Vagina (tissue), 2 donors: ENCODE measurements around the gene DMRT1. TPM values are rescaled to one million over a fixed set of nuclear protein-coding genes. Genes with fewer than 3 reads are reported as not detected.

ENCODE experiments used
- DNase-seq, 2 donors: peaks; one replicate each; pipeline ENCODE4 v3.0.0-alpha.2; 2017; ENCODE audit errors: extremely low spot score in 2 of 2
- H3K27ac ChIP-seq: fragments of 200-600 bp; sonication (generic); one replicate; pipeline ENCODE4 v1.5.1; 2019
- H3K27me3 ChIP-seq: fragments of 200-600 bp; sonication (generic); one replicate; pipeline ENCODE4 v1.5.1; 2019
- H3K36me3 ChIP-seq, 2 donors: fragments of 200-600 bp; sonication (generic); one replicate each; pipeline ENCODE4 v1.5.1; 2017 to 2019
- H3K4me1 ChIP-seq: fragments of 200-600 bp; sonication (generic); one replicate; pipeline ENCODE4 v1.5.1; 2019
- H3K4me3 ChIP-seq, 2 donors: fragments of 200-600 bp; sonication (generic); 1 replicate in 1 of 2; 2 replicates in 1 of 2; pipeline ENCODE4 v1.5.1; 2016 to 2019
- H3K9me3 ChIP-seq: fragments of 200-600 bp; sonication (generic); one replicate; pipeline ENCODE4 v1.5.1; 2019
- CTCF ChIP-seq, 3 experiments: fragments of 450-650 bp in 2 of 3; fragments of 200-600 bp in 1 of 3; sonication (generic) in 1 of 3; IDR thresholded peaks; one replicate each; pipeline ENCODE4 v1.5.1; 2017 to 2019; ENCODE audit warnings: antibody characterized with exemption in 3 of 3, mild to moderate bottlenecking in 2 of 3, moderate library complexity in 2 of 3
- POLR2A ChIP-seq, 2 donors: fragments of 450-650 bp; IDR thresholded peaks; one replicate each; pipeline ENCODE4 v1.6.1; 2017; ENCODE audit warnings: antibody characterized with exemption in 2 of 2, mild to moderate bottlenecking in 2 of 2, moderate library complexity in 2 of 2
- POLR2AphosphoS5 ChIP-seq, 2 donors: sonication (generic); formaldehyde crosslinking; IDR thresholded peaks; one replicate each; pipeline ENCODE4 v1.9.0; 2017; ENCODE audit warnings: antibody characterized with exemption in 2 of 2, mild to moderate bottlenecking in 2 of 2, low read depth in 1 of 2; ENCODE audit not compliant: insufficient read depth in 1 of 2
- intact Hi-C: fragments of 100-400 bp; cut with DNase I; formaldehyde crosslinking; loops from one replicate; pipeline ENCODE4 v1.15.1; 2023
- total RNA-seq: library from RNA; depleted of rRNA; stranded (reverse); fragments of >200 nt; gene quantifications from one replicate; pipeline ENCODE4 v1.2.3, GENCODE V29; 2016

DMRT1 gene
- total RNA-seq, 1 donor from 2014 or later = not detected

GRCh38 chr9:950139-950538 is 108.6 kb downstream of the DMRT1 start:
- H3K27me3 ChIP-seq = no peaks in the 10 kb centered on the region
- no peak overlapping the region for H3K27ac ChIP-seq
- TF ChIP-seq POLR2A (IDR thresholded peaks at IDR 0.05) (no peak), CTCF (IDR thresholded peaks at IDR 0.05) (no peak), POLR2AphosphoS5 (IDR thresholded peaks at IDR 0.05; ENCODE audit: insufficient read depth in 1 of 2, low read depth in 1 of 2) (no peak)
- H3K9me3 ChIP-seq = no peaks in the 10 kb centered on the region
- no peaks in the 10 kb centered on the region for H3K4me1 ChIP-seq
- no peak for DNase-seq
- intact Hi-C loops = no loop called here
- H3K36me3 ChIP-seq = no peaks in the 10 kb centered on the region
- no peak overlapping the region for H3K4me3 ChIP-seq

DNA sequence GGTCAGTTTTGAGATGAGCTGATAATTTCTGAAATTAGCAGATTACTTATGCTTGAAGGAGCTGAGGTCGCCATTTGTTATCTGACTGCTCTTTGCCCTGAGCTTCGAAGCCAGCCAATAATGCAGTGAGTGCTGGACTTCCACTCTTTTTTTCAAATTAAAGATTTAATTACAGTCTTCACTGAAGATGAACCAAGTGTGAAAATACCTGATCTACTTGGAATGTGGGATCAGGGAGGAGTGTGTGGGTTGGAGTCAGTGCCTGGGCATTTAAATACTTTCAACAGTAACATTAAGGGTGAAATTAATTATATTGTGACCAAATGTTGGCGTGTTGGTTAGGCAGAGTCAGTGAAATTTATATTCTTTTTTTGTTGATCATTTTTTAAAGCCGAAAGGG is 111.0 kb downstream of the DMRT1 start:
- no peaks in the 10 kb centered on the region for H3K9me3 ChIP-seq

GRCh38 chr9:959105-959504 is 117.6 kb downstream of the DMRT1 start:
- no peaks in the 10 kb centered on the region for H3K4me1 ChIP-seq
- no peaks in the 10 kb centered on the region for H3K27me3 ChIP-seq
- DNase-seq = no peak

More for the DNA sequence above, 111.0 kb downstream of the DMRT1 start:
- H3K27me3 ChIP-seq = no peaks in the 10 kb centered on the region
- TF ChIP-seq POLR2AphosphoS5 (IDR thresholded peaks at IDR 0.05; ENCODE audit: insufficient read depth in 1 of 2, low read depth in 1 of 2) (no peak), POLR2A (IDR thresholded peaks at IDR 0.05) (no peak), CTCF (IDR thresholded peaks at IDR 0.05) (no peak)
- no peaks in the 10 kb centered on the region for H3K36me3 ChIP-seq
- no peak overlapping the region for H3K27ac ChIP-seq
- DNase-seq = no peak
- H3K4me3 ChIP-seq = no peak overlapping the region
- intact Hi-C loops = no loop called here
- H3K4me1 ChIP-seq = no peaks in the 10 kb centered on the region

DNA sequence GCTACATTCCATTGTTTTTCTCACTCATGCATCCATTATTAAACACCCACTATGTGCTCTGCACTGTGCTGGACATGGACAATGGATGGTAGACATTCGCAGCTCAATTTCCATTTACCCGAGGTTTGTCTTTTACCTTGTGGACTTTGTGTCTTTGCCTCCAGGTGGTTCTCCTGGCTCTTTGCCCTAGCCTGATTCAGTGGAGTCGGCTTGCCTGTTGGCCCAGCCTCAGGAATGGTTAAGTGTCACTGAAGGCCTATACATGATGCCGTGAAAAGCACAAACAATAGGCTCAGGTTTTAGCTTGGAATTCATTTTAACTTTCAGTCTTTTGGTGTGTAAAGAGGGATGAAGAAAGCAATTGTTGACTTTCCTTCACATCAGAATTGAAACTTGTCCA is 118.4 kb downstream of the DMRT1 start:
- H3K4me3 ChIP-seq = no peak overlapping the region
- H3K27me3 ChIP-seq = no peaks in the 10 kb centered on the region
- H3K36me3 ChIP-seq = no peaks in the 10 kb centered on the region
- no peaks in the 10 kb centered on the region for H3K9me3 ChIP-seq
- intact Hi-C loops = no loop called here
- H3K27ac ChIP-seq = no peak overlapping the region
- DNase-seq = no peak
- TF ChIP-seq POLR2A (IDR thresholded peaks at IDR 0.05) = no peak
- no peak for TF ChIP-seq CTCF (IDR thresholded peaks at IDR 0.05)
- H3K4me1 ChIP-seq = no peaks in the 10 kb centered on the region

More at GRCh38 chr9:959105-959504, 117.6 kb downstream of the DMRT1 start:
- H3K27ac ChIP-seq = no peak overlapping the region
- TF ChIP-seq CTCF (IDR thresholded peaks at IDR 0.05) (no peak), POLR2AphosphoS5 (IDR thresholded peaks at IDR 0.05; ENCODE audit: insufficient read depth in 1 of 2, low read depth in 1 of 2) (no peak), POLR2A (IDR thresholded peaks at IDR 0.05) (no peak)
- H3K36me3 ChIP-seq = no peaks in the 10 kb centered on the region
- intact Hi-C loops = no loop called here
- no peak overlapping the region for H3K4me3 ChIP-seq
- H3K9me3 ChIP-seq = no peaks in the 10 kb centered on the region

DNA sequence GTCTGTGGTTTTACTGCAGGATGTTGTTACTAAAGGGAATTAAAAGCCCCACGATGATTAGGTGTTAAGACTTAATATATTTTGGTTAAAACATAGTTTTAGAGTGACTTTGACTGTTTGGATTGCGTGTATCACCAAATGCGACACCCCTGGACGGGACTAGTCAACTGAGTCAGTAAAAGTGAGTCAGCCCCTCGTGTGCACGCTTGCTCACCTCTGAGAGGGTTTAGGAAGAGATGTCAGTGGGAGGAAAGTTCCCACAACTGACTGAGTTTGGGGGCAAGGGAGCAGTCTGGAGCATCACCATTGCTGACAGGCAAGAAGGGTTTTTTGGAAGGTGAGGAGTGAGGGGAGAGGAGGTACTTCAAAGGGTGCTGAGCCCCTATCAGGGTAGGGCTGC is 120.5 kb downstream of the DMRT1 start:
- no peak for DNase-seq
- Histone ChIP-seq H3K27ac (no peak overlapping the region), H3K9me3 (no peaks in the 10 kb centered on the region), H3K27me3 (peaks cover 7% of the 10 kb centered on the region), H3K36me3 (no peaks in the 10 kb centered on the region), H3K4me1 (no peaks in the 10 kb centered on the region), H3K4me3 (no peak overlapping the region)
- no peak for TF ChIP-seq POLR2A (IDR thresholded peaks at IDR 0.05)
- TF ChIP-seq CTCF (IDR thresholded peaks at IDR 0.05) = no peak
- no peak for TF ChIP-seq POLR2AphosphoS5 (IDR thresholded peaks at IDR 0.05; ENCODE audit: insufficient read depth in 1 of 2, low read depth in 1 of 2)
- intact Hi-C loops = no loop called here
